ENCODE data around the gene ZNF831.

GRCh38 chr20:59191756-59192532 is 28.3 kb downstream of the ZNF831 start:
- TF ChIP-seq CTCF (IDR thresholded peaks at IDR 0.05) (no peak), POLR2A (IDR thresholded peaks at IDR 0.05) (no peak)

Data from heart left ventricle (tissue), 13 donors.